K562 (cell line): ENCODE data around the gene LSM8. TPM values are rescaled to one million over a fixed set of nuclear protein-coding genes. Genes with fewer than 3 reads are reported as not detected.

ENCODE experiments used
- ATAC-seq: fragments of 200-7000 bp; cut with Tn5 transposase; 3 replicates; pipeline ENCODE4 v1.9.1; 2020; ENCODE audit warnings: moderate library complexity
- BruUV-seq: library from RNA; stranded (reverse); fragments of 400-500 nt; replicated peaks from 2 replicates; lab custom pipeline; 2021; lab: Mats Ljungman, UMichigan
- CTCF ChIA-PET: fragments of 300-600 bp; formaldehyde crosslinking; extraction: SDS; loops from one replicate; lab custom pipeline; 2021; ENCODE audit warnings: low intra/inter-chr PET ratio; lab: Yijun Ruan, JAX
- POLR2A ChIA-PET: fragments of 300-600, 350-650 bp; sonication (Branson Sonifier 250); formaldehyde crosslinking; extraction: SDS; loops from one replicate; lab custom pipeline; 2021; ENCODE audit warnings: antibody characterized with exemption, inconsistent platforms; lab: Yijun Ruan, JAX
- DNase-seq, 4 experiments: peaks; one replicate each; pipeline versions ENCODE4 v3.0.0 to v3.0.0-alpha.2; 2011 to 2018; ENCODE audit warnings: low spot score in 3 of 4, mixed read lengths in 3 of 4; ENCODE audit errors: extremely low read depth in 1 of 4
- FAIRE-seq: peaks from 2 replicates; lab custom pipeline; 2011; peaks lifted over from hg19 to GRCh38; lab: Jason Lieb, UNC
- H2AFZ ChIP-seq: 2 replicates; pipeline ENCODE4 v1.6.0; 2011; ENCODE audit warnings: low read depth, low read length, control low read depth, inconsistent platforms
- H3K27ac ChIP-seq: fragments of 200-600 bp; 3 replicates; pipeline ENCODE4 v1.8.0; 2011; ENCODE audit warnings: low read depth, mild to moderate bottlenecking, control low read depth, inconsistent platforms, low read length, moderate library complexity, mixed read lengths; ENCODE audit errors: extremely low read depth
- H3K27me3 ChIP-seq, 2 experiments: fragments of 300-600 bp in 1 of 2; 2 replicates in 1 of 2; 3 replicates in 1 of 2; pipeline versions ENCODE4 v1.6.0 to v1.8.0; 2011; ENCODE audit warnings: inconsistent platforms in 2 of 2, low read length in 2 of 2, mild to moderate bottlenecking in 1 of 2, mixed read lengths in 1 of 2, moderate library complexity in 1 of 2; ENCODE audit not compliant: control insufficient read depth in 2 of 2, insufficient read depth in 2 of 2
- H3K36me3 ChIP-seq: fragments of 300-600 bp; 3 replicates; pipeline ENCODE4 v1.8.0; 2011; ENCODE audit warnings: mild to moderate bottlenecking, low read length, inconsistent platforms; ENCODE audit not compliant: control insufficient read depth, insufficient read depth
- H3K4me1 ChIP-seq, 2 experiments: fragments of 200-600 bp in 1 of 2; replicated peaks in 1 of 2; 2 replicates in 1 of 2; 3 replicates in 1 of 2; pipeline versions ENCODE4 v1.5.1 to v1.8.0; 2011; ENCODE audit warnings: inconsistent platforms in 2 of 2, low read length in 2 of 2, mild to moderate bottlenecking in 1 of 2, mixed read lengths in 1 of 2, moderate library complexity in 1 of 2; ENCODE audit not compliant: control insufficient read depth in 2 of 2, insufficient read depth in 2 of 2
- H3K4me2 ChIP-seq: 2 replicates; pipeline ENCODE4 v1.6.1; 2011; ENCODE audit warnings: low read length, control low read depth, inconsistent platforms, mixed read lengths; ENCODE audit not compliant: insufficient read depth
- H3K4me3 ChIP-seq: fragments of 200-600 bp; sonication (generic), shearing (Covaris generic); 2 replicates; pipeline ENCODE4 v1.5.1; 2016; ENCODE audit warnings: control low read depth, inconsistent platforms
- H3K79me2 ChIP-seq: fragments of 200-600 bp; 3 replicates; pipeline ENCODE4 v1.8.0; 2011; ENCODE audit warnings: low read length, inconsistent platforms; ENCODE audit not compliant: control insufficient read depth, insufficient read depth
- H3K9ac ChIP-seq, 2 experiments: 2 replicates each; pipeline versions ENCODE4 v1.6.0 to v1.6.1; 2011; ENCODE audit warnings: low read depth in 2 of 2, low read length in 2 of 2, control low read depth in 1 of 2, inconsistent platforms in 1 of 2, mild to moderate bottlenecking in 1 of 2, mixed read lengths in 1 of 2; ENCODE audit not compliant: insufficient read depth in 1 of 2
- H3K9me1 ChIP-seq: one replicate; pipeline ENCODE4 v1.6.0; 2011; ENCODE audit warnings: inconsistent platforms, mild to moderate bottlenecking, low read length, moderate library complexity; ENCODE audit not compliant: control insufficient read depth, insufficient read depth
- H3K9me3 ChIP-seq: replicated peaks from 2 replicates; pipeline ENCODE4 v1.5.1; 2011; ENCODE audit warnings: low read depth, low read length, inconsistent platforms; ENCODE audit not compliant: control insufficient read depth, insufficient read depth
- H4K20me1 ChIP-seq: replicated peaks from 2 replicates; pipeline ENCODE4 v1.6.1; 2011; ENCODE audit warnings: low read length, inconsistent platforms, mixed read lengths; ENCODE audit not compliant: control insufficient read depth, insufficient read depth
- ATF1 ChIP-seq, 2 experiments: fragments of 450-650 bp in 1 of 2; IDR thresholded peaks; 2 replicates each; pipeline ENCODE4 v1.6.1; 2016; ENCODE audit warnings: missing compliant biosample characterization in 1 of 2, missing genetic modification characterization in 1 of 2
- CBFB ChIP-seq: sonication (generic); formaldehyde crosslinking; IDR thresholded peaks from 2 replicates; pipeline ENCODE4 v1.4.0; 2020; ENCODE audit warnings: mild to moderate bottlenecking, missing genetic modification reagents
- CBX1 ChIP-seq: sonication (generic); IDR thresholded peaks from 2 replicates; pipeline ENCODE4 v1.6.1; 2016; ENCODE audit warnings: antibody characterized with exemption, low read depth, mild to moderate bottlenecking
- CBX5 ChIP-seq: IDR thresholded peaks from 2 replicates; pipeline ENCODE4 v1.6.1; 2014; ENCODE audit warnings: low read depth, borderline replicate concordance
- DMBX1 ChIP-seq: fragments of 250-450 bp; sonication (Bioruptor Pico); IDR thresholded peaks from 2 replicates; pipeline ENCODE4 v1.8.0; 2022; ENCODE audit warnings: inconsistent platforms, mild to moderate bottlenecking, moderate library complexity, borderline replicate concordance
- FOS ChIP-seq: IDR thresholded peaks from 3 replicates; pipeline ENCODE4 v1.6.1; 2011; ENCODE audit not compliant: insufficient read length; ENCODE audit errors: extremely low read depth
- FOXK1 ChIP-seq: sonication (generic); formaldehyde crosslinking; IDR thresholded peaks from 2 replicates; pipeline ENCODE4 v1.8.0; 2022; ENCODE audit warnings: missing genetic modification reagents, mild to moderate bottlenecking, borderline replicate concordance
- GABPB2 ChIP-seq: fragments of 250-450 bp; sonication (Bioruptor Pico); conservative IDR thresholded peaks from 2 replicates; pipeline ENCODE4 v1.5.1; 2021; ENCODE audit warnings: mild to moderate bottlenecking
- HDAC2 ChIP-seq: fragments of 450-650 bp; IDR thresholded peaks from 2 replicates; pipeline ENCODE4 v1.6.1; 2016; ENCODE audit warnings: mild to moderate bottlenecking
- ID3 ChIP-seq, 2 experiments: fragments of 250-450 bp in 1 of 2; fragments of 450-650 bp in 1 of 2; sonication (Bioruptor Pico) in 1 of 2; IDR thresholded peaks; 2 replicates each; pipeline versions ENCODE4 v1.6.1 to v1.8.0; 2016 to 2021; ENCODE audit warnings: mild to moderate bottlenecking in 2 of 2, moderate library complexity in 2 of 2, missing compliant biosample characterization in 1 of 2, missing genetic modification characterization in 1 of 2
- MTA3 ChIP-seq: fragments of 450-650 bp; formaldehyde crosslinking; IDR thresholded peaks from 2 replicates; pipeline ENCODE4 v1.6.1; 2017; ENCODE audit warnings: mild to moderate bottlenecking, borderline replicate concordance
- NCOR1 ChIP-seq: fragments of 450-650 bp; IDR thresholded peaks from 2 replicates; pipeline ENCODE4 v1.6.1; 2016; ENCODE audit warnings: mild to moderate bottlenecking, moderate library complexity
- NR2F6 ChIP-seq: fragments of 450-650 bp; formaldehyde crosslinking; IDR thresholded peaks from 2 replicates; pipeline ENCODE4 v1.4.0; 2020; ENCODE audit warnings: mild to moderate bottlenecking
- RCOR1 ChIP-seq, 2 experiments: IDR thresholded peaks; 2 replicates each; pipeline ENCODE4 v1.6.1; 2012; ENCODE audit warnings: low read depth in 2 of 2, low read length in 2 of 2, borderline replicate concordance in 1 of 2, improper control_type of control experiment in 1 of 2
- SMARCA5 ChIP-seq: fragments of 450-650 bp; IDR thresholded peaks from 2 replicates; pipeline ENCODE4 v1.6.1; 2016
- TAF1 ChIP-seq: IDR thresholded peaks from 2 replicates; pipeline ENCODE4 v1.6.1; 2011; ENCODE audit warnings: mild to moderate bottlenecking, low read length, moderate library complexity; ENCODE audit not compliant: insufficient read depth, control insufficient read depth, severe bottlenecking; ENCODE audit errors: extremely low read depth
- THRB ChIP-seq: fragments of 450-650 bp; formaldehyde crosslinking; conservative IDR thresholded peaks from 2 replicates; pipeline ENCODE4 v1.4.0; 2022; ENCODE audit warnings: mild to moderate bottlenecking, missing genetic modification characterization
- YBX1 ChIP-seq: fragments of 450-650 bp; IDR thresholded peaks from 2 replicates; pipeline ENCODE4 v1.7.1; 2016; ENCODE audit warnings: mild to moderate bottlenecking
- ZNF707 ChIP-seq: fragments of 250-450 bp; sonication (Bioruptor Pico); conservative IDR thresholded peaks from 2 replicates; pipeline ENCODE4 v1.8.0; 2022; ENCODE audit warnings: inconsistent platforms, mild to moderate bottlenecking, moderate library complexity
- WGBS: fragments of 100-300 bp; shearing (Covaris generic); methylation state at CpG from one replicate; pipeline ENCODE4 v1.1.6; 2016; ENCODE audit warnings: low coverage, mixed read lengths; ENCODE audit not compliant: insufficient coverage; ENCODE audit errors: missing lambda C conversion rate; 5-methylcytosine and 5-hydroxymethylcytosine counted together
- in situ Hi-C: fragments of 300-500 bp; cut with MboI; formaldehyde crosslinking; loops from 4 replicates; pipeline ENCODE4 v1.15.0; 2018; ENCODE audit warnings: inconsistent platforms, mixed read lengths
- intact Hi-C: fragments of 100-400 bp; cut with micrococcal nuclease; formaldehyde crosslinking; loops from 2 replicates; pipeline ENCODE4 v1.14.2; 2022
- polyA plus RNA-seq, 8 experiments: library from polyadenylated mRNA; depleted of rRNA in 4 of 8; stranded (reverse) in 5 of 8; unstranded in 3 of 8; fragments of >200 nt; fragmentation: Nextera tagmentation in 2 of 8; fragmentation: Illumina TruSeq in 1 of 8; extraction: Ambion mirVana in 2 of 8; extraction: Trizol in 1 of 8; gene quantifications; 2 replicates each; pipeline versions ENCODE4 v1.2.1 to v1.2.3, GENCODE V29; 2011 to 2014; ENCODE audit warnings: inconsistent platforms in 1 of 8, missing spikeins in 1 of 8
- total RNA-seq, 7 experiments: library from RNA; depleted of rRNA in 6 of 7; stranded (reverse); fragments of >200 nt in 6 of 7; fragmentation: Illumina TruSeq in 2 of 7; extraction: Trizol in 2 of 7; gene quantifications; 2 replicates each; pipeline versions ENCODE4 v1.2.1 to v1.2.3, GENCODE V29; 2011 to 2021; ENCODE audit warnings: low replicate concordance in 1 of 7
- TF ChIP-seq, protein P1 (sequence below): sonication (generic); formaldehyde crosslinking; IDR thresholded peaks from 2 replicates; pipeline ENCODE4 v1.8.1; 2023; ENCODE audit warnings: mild to moderate bottlenecking, missing genetic modification reagents, moderate library complexity
- TF ChIP-seq, protein P2 (sequence below): fragments of 450-650 bp; formaldehyde crosslinking; IDR thresholded peaks from 2 replicates; pipeline ENCODE4 v1.4.0; 2020; ENCODE audit warnings: mild to moderate bottlenecking

Gene LSM8
- total and polyA plus RNA-seq, 9 of the 15 experiments (the other 6 are each of a cell fraction or from before 2014, with no cell fraction given) = 81.5 to 340 (median 180) TPM

GRCh38 chr7:118219157-118219512, 35.2 kb downstream of the LSM8 start:
- Histone ChIP-seq H3K79me2 (no peaks in the 10 kb centered on the region), H3K27ac (no peak overlapping the region), H2AFZ (no peak overlapping the region), H4K20me1 (no peaks in the 10 kb centered on the region), H3K9me1 (no peaks in the 10 kb centered on the region), H3K27me3 (peaks cover 0 to 6% of the 10 kb centered on the region in 2 experiments; a peak in 2 of 5 replicates), H3K36me3 (no peaks in the 10 kb centered on the region), H3K4me3 (no peak overlapping the region), H3K9ac (no peak overlapping the region), H3K4me1 (peaks cover 5 to 15% of the 10 kb centered on the region in 2 experiments), H3K4me2 (no peak overlapping the region), H3K9me3 (no peaks in the 10 kb centered on the region)
- intact Hi-C loops (no loop called here), in situ Hi-C loops (no loop called here)
- FAIRE-seq = no peak
- no TSS peak for BruUV-seq
- no peak for DNase-seq
- ChIA-PET POLR2A (no interaction called here), CTCF (interaction anchor here (0.5 kb wide), 1 partner anchor 15 kb away, joined by 4 read pairs; no protein-coding TSS in a partner anchor)
- no peak for ATAC-seq
- WGBS = 6% methylated on average over 3 of the region's 3 CpGs
- TF ChIP-seq, protein P1, sequence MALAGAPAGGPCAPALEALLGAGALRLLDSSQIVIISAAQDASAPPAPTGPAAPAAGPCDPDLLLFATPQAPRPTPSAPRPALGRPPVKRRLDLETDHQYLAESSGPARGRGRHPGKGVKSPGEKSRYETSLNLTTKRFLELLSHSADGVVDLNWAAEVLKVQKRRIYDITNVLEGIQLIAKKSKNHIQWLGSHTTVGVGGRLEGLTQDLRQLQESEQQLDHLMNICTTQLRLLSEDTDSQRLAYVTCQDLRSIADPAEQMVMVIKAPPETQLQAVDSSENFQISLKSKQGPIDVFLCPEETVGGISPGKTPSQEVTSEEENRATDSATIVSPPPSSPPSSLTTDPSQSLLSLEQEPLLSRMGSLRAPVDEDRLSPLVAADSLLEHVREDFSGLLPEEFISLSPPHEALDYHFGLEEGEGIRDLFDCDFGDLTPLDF (CRISPR knock-in tag) = no peak
- no peak for TF ChIP-seq SMARCA5
- no peak for TF ChIP-seq MTA3
- TF ChIP-seq DMBX1 (CRISPR knock-in tag) = peak; percentile 31; the same call in 1 of the 2 replicates
- no peak for TF ChIP-seq YBX1
- no peak for TF ChIP-seq HDAC2
- TF ChIP-seq ATF1 (CRISPR knock-in tag; IDR thresholded peaks at IDR 0.05) = no peak
- TF ChIP-seq ATF1 (tag; IDR thresholded peaks at IDR 0.05) = no peak
- no peak for TF ChIP-seq CBFB (CRISPR knock-in tag)
- TF ChIP-seq ZNF707 = no peak
- no peak for TF ChIP-seq TAF1
- TF ChIP-seq NR2F6 (CRISPR knock-in tag) = no peak
- no peak for TF ChIP-seq ID3 (CRISPR knock-in tag; IDR thresholded peaks at IDR 0.05)
- TF ChIP-seq ID3 (tag; IDR thresholded peaks at IDR 0.05) = no peak
- no peak for TF ChIP-seq FOS
- TF ChIP-seq, protein P2, sequence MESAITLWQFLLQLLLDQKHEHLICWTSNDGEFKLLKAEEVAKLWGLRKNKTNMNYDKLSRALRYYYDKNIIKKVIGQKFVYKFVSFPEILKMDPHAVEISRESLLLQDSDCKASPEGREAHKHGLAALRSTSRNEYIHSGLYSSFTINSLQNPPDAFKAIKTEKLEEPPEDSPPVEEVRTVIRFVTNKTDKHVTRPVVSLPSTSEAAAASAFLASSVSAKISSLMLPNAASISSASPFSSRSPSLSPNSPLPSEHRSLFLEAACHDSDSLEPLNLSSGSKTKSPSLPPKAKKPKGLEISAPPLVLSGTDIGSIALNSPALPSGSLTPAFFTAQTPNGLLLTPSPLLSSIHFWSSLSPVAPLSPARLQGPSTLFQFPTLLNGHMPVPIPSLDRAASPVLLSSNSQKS (CRISPR knock-in tag) = 0 out of 2 replicates have a peak, but pooled peaks have one; percentile 12
- TF ChIP-seq CBX5 = no peak
- no peak for TF ChIP-seq CBX1
- no peak for TF ChIP-seq GABPB2 (CRISPR knock-in tag)
- 0 out of 2 replicates have a peak, but pooled peaks have one; percentile 35 for TF ChIP-seq THRB (CRISPR knock-in tag)
- TF ChIP-seq RCOR1 (IDR thresholded peaks at IDR 0.05; ENCODE audit: borderline replicate concordance in 1 of 2, low read depth in 2 of 2, low read length in 2 of 2) = no peak
- TF ChIP-seq FOXK1 = no peak
- TF ChIP-seq NCOR1 = no peak
